Measurements from ENCODE around the gene ODC1.
"Not testable (repeated sequence)": the region's sequence is repeated elsewhere in the genome, so short reads cannot be mapped to it uniquely, and the experiment has no call there.

The ODC1 gene

GRCh38 chr2:10488142-10488541 lies 40.0 kb upstream of the ODC1 start:
- not testable (repeated sequence) for H3K9me3 ChIP-seq (ENCODE audit: control insufficient read depth, insufficient read depth, low read length); H3K4me1 ChIP-seq (ENCODE audit: control insufficient read depth, insufficient read depth, low read length); H3K4me3 ChIP-seq (ENCODE audit: low read length); H3K36me3 ChIP-seq (ENCODE audit: control insufficient read depth, insufficient read depth, low read length); H3K27me3 ChIP-seq (ENCODE audit: control insufficient read depth, insufficient read depth, low read length); DNase-seq (ENCODE audit: low read depth, low spot score); H3K27ac ChIP-seq (ENCODE audit: low read length)
- no CpG with 5 or more reads among the region's 8 CpGs for WGBS (ENCODE audit: insufficient coverage, insufficient read length)

- no CpG with 5 or more reads among the region's 5 CpGs for WGBS (ENCODE audit: insufficient coverage, insufficient read length)
- not testable (repeated sequence) for H3K4me1 ChIP-seq (ENCODE audit: control insufficient read depth, insufficient read depth, low read length); DNase-seq (ENCODE audit: low read depth, low spot score); H3K9me3 ChIP-seq (ENCODE audit: control insufficient read depth, insufficient read depth, low read length); H3K27me3 ChIP-seq (ENCODE audit: control insufficient read depth, insufficient read depth, low read length); H3K4me3 ChIP-seq (ENCODE audit: low read length); H3K27ac ChIP-seq (ENCODE audit: low read length); H3K36me3 ChIP-seq (ENCODE audit: control insufficient read depth, insufficient read depth, low read length)
These were observed 39.6 kb upstream of the ODC1 start for GRCh38 chr2:10487741-10488104.

GRCh38 chr2:10487081-10487740 lies 39.1 kb upstream of the ODC1 start:
- Histone ChIP-seq H3K27me3 (ENCODE audit: control insufficient read depth, insufficient read depth, low read length) (no peaks in the 10 kb centered on the region), H3K4me1 (ENCODE audit: control insufficient read depth, insufficient read depth, low read length) (no peaks in the 10 kb centered on the region), H3K36me3 (ENCODE audit: control insufficient read depth, insufficient read depth, low read length) (no peaks in the 10 kb centered on the region), H3K27ac (ENCODE audit: low read length) (no peak overlapping the region), H3K4me3 (ENCODE audit: low read length) (no peak overlapping the region), H3K9me3 (ENCODE audit: control insufficient read depth, insufficient read depth, low read length) (no peaks in the 10 kb centered on the region)
- WGBS (ENCODE audit: insufficient coverage, insufficient read length): no CpG with 5 or more reads among the region's 14 CpGs
- DNase-seq (ENCODE audit: low read depth, low spot score): no peak

- Histone ChIP-seq H3K9me3 (ENCODE audit: control insufficient read depth, insufficient read depth, low read length) (no peaks in the 10 kb centered on the region), H3K27ac (ENCODE audit: low read length) (no peak overlapping the region), H3K36me3 (ENCODE audit: control insufficient read depth, insufficient read depth, low read length) (no peaks in the 10 kb centered on the region), H3K4me1 (ENCODE audit: control insufficient read depth, insufficient read depth, low read length) (no peaks in the 10 kb centered on the region), H3K27me3 (ENCODE audit: control insufficient read depth, insufficient read depth, low read length) (no peaks in the 10 kb centered on the region), H3K4me3 (ENCODE audit: low read length) (no peak overlapping the region)
- no CpG with 5 or more reads among the region's 5 CpGs for WGBS (ENCODE audit: insufficient coverage, insufficient read length)
- no peak for DNase-seq (ENCODE audit: low read depth, low spot score)
These were observed 38.5 kb upstream of the ODC1 start for GRCh38 chr2:10486601-10487079.

- no CpG with 5 or more reads among the region's 1 CpG for whole genome bisulfite sequencing (ENCODE audit: insufficient coverage, insufficient read length)
- DNase-seq (ENCODE audit: low read depth, low spot score): no peak
- Histone ChIP-seq H3K36me3 (ENCODE audit: control insufficient read depth, insufficient read depth, low read length) (no peaks in the 10 kb centered on the region), H3K9me3 (ENCODE audit: control insufficient read depth, insufficient read depth, low read length) (no peaks in the 10 kb centered on the region), H3K27me3 (ENCODE audit: control insufficient read depth, insufficient read depth, low read length) (no peaks in the 10 kb centered on the region), H3K4me3 (ENCODE audit: low read length) (no peak overlapping the region), H3K4me1 (ENCODE audit: control insufficient read depth, insufficient read depth, low read length) (no peaks in the 10 kb centered on the region), H3K27ac (ENCODE audit: low read length) (no peak overlapping the region)
These were observed 38.0 kb upstream of the ODC1 start for GRCh38 chr2:10486091-10486490.

- WGBS (ENCODE audit: insufficient coverage, insufficient read length): no CpG with 5 or more reads among the region's 7 CpGs
- DNase-seq (ENCODE audit: low read depth, low spot score): no peak
- H3K4me1 ChIP-seq (ENCODE audit: control insufficient read depth, insufficient read depth, low read length): peaks cover 2% of the 10 kb centered on the region; the same call in 1 of the 2 replicates
- no peak overlapping the region for H3K4me3 ChIP-seq (ENCODE audit: low read length)
- H3K27ac ChIP-seq (ENCODE audit: low read length): no peak overlapping the region
- H3K27me3 ChIP-seq (ENCODE audit: control insufficient read depth, insufficient read depth, low read length): no peaks in the 10 kb centered on the region
- H3K36me3 ChIP-seq (ENCODE audit: control insufficient read depth, insufficient read depth, low read length): no peaks in the 10 kb centered on the region
- no peaks in the 10 kb centered on the region for H3K9me3 ChIP-seq (ENCODE audit: control insufficient read depth, insufficient read depth, low read length)
These were observed 34.8 kb upstream of the ODC1 start for GRCh38 chr2:10482913-10483312.

- no peak overlapping the region for H3K27ac ChIP-seq (ENCODE audit: low read length)
- no CpG with 5 or more reads among the region's 8 CpGs for whole genome bisulfite sequencing (ENCODE audit: insufficient coverage, insufficient read length)
- no peaks in the 10 kb centered on the region for H3K9me3 ChIP-seq (ENCODE audit: control insufficient read depth, insufficient read depth, low read length)
- H3K4me3 ChIP-seq (ENCODE audit: low read length): no peak overlapping the region
- peaks cover 2% of the 10 kb centered on the region; the same call in 1 of the 2 replicates for H3K4me1 ChIP-seq (ENCODE audit: control insufficient read depth, insufficient read depth, low read length)
- no peaks in the 10 kb centered on the region for H3K36me3 ChIP-seq (ENCODE audit: control insufficient read depth, insufficient read depth, low read length)
- no peaks in the 10 kb centered on the region for H3K27me3 ChIP-seq (ENCODE audit: control insufficient read depth, insufficient read depth, low read length)
- no peak for DNase-seq (ENCODE audit: low read depth, low spot score)
These were observed 34.3 kb upstream of the ODC1 start for GRCh38 chr2:10482460-10482859.

GRCh38 chr2:10481666-10482157 lies 33.6 kb upstream of the ODC1 start:
- no peak overlapping the region for H3K4me3 ChIP-seq (ENCODE audit: low read length)
- no peaks in the 10 kb centered on the region for H3K36me3 ChIP-seq (ENCODE audit: control insufficient read depth, insufficient read depth, low read length)
- H3K4me1 ChIP-seq (ENCODE audit: control insufficient read depth, insufficient read depth, low read length): peaks cover 2% of the 10 kb centered on the region; the same call in 1 of the 2 replicates
- WGBS (ENCODE audit: insufficient coverage, insufficient read length): no CpG with 5 or more reads among the region's 10 CpGs
- H3K27me3 ChIP-seq (ENCODE audit: control insufficient read depth, insufficient read depth, low read length): no peaks in the 10 kb centered on the region
- DNase-seq (ENCODE audit: low read depth, low spot score): no peak
- no peak overlapping the region for H3K27ac ChIP-seq (ENCODE audit: low read length)
- H3K9me3 ChIP-seq (ENCODE audit: control insufficient read depth, insufficient read depth, low read length): no peaks in the 10 kb centered on the region

GRCh38 chr2:10481055-10481665 lies 33.0 kb upstream of the ODC1 start:
- Histone ChIP-seq H3K4me1 (ENCODE audit: control insufficient read depth, insufficient read depth, low read length) (peaks cover 2% of the 10 kb centered on the region; the same call in 1 of the 2 replicates), H3K4me3 (ENCODE audit: low read length) (no peak overlapping the region), H3K36me3 (ENCODE audit: control insufficient read depth, insufficient read depth, low read length) (no peaks in the 10 kb centered on the region), H3K27ac (ENCODE audit: low read length) (no peak overlapping the region), H3K9me3 (ENCODE audit: control insufficient read depth, insufficient read depth, low read length) (no peaks in the 10 kb centered on the region), H3K27me3 (ENCODE audit: control insufficient read depth, insufficient read depth, low read length) (no peaks in the 10 kb centered on the region)
- no peak for DNase-seq (ENCODE audit: low read depth, low spot score)
- no CpG with 5 or more reads among the region's 3 CpGs for WGBS (ENCODE audit: insufficient coverage, insufficient read length)

- H3K4me3 ChIP-seq (ENCODE audit: low read length): no peak overlapping the region
- H3K27me3 ChIP-seq (ENCODE audit: control insufficient read depth, insufficient read depth, low read length): no peaks in the 10 kb centered on the region
- no peaks in the 10 kb centered on the region for H3K36me3 ChIP-seq (ENCODE audit: control insufficient read depth, insufficient read depth, low read length)
- no peak for DNase-seq (ENCODE audit: low read depth, low spot score)
- H3K9me3 ChIP-seq (ENCODE audit: control insufficient read depth, insufficient read depth, low read length): no peaks in the 10 kb centered on the region
- no peak overlapping the region for H3K27ac ChIP-seq (ENCODE audit: low read length)
- no CpG with 5 or more reads among the region's 2 CpGs for WGBS (ENCODE audit: insufficient coverage, insufficient read length)
- H3K4me1 ChIP-seq (ENCODE audit: control insufficient read depth, insufficient read depth, low read length): peaks cover 2% of the 10 kb centered on the region; the same call in 1 of the 2 replicates
These were observed 32.3 kb upstream of the ODC1 start for GRCh38 chr2:10480359-10480949.
